Activated B cell treated with CpG ODN at 0.5 μM for 24 hours (primary cell): ENCODE measurements around the gene U2AF1L4. TPM values are rescaled to one million over a fixed set of nuclear protein-coding genes. Genes with fewer than 3 reads are reported as not detected.

Source experiments
- ATAC-seq: fragments of 200-7000 bp; cut with Tn5 transposase; one replicate; pipeline ENCODE4 v1.10.0; 2021; ENCODE audit warnings: low read depth, mild to moderate bottlenecking, moderate library complexity
- CTCF ChIA-PET: fragments of 350-600 bp; sonication (Branson Sonifier 250); formaldehyde crosslinking; loops from one replicate; lab custom pipeline; 2021; ENCODE audit warnings: antibody characterized with exemption; lab: Charles Lee
- POLR2A ChIA-PET: fragments of 350-600 bp; sonication (Branson Sonifier 250); formaldehyde crosslinking; loops from one replicate; lab custom pipeline; 2021; ENCODE audit warnings: antibody characterized with exemption; lab: Charles Lee
- DNase-seq: peaks from one replicate; pipeline ENCODE4 v3.0.0; 2022
- H3K27ac Mint-ChIP-seq: one replicate; pipeline ENCODE4 v1.8.0; 2020; ENCODE audit warnings: mixed read lengths
- H3K27me3 Mint-ChIP-seq: one replicate; pipeline ENCODE4 v1.8.0; 2021; ENCODE audit warnings: mixed read lengths
- H3K36me3 Mint-ChIP-seq: one replicate; pipeline ENCODE4 v1.8.0; 2021; ENCODE audit warnings: low read depth, mixed read lengths
- H3K4me1 Mint-ChIP-seq: one replicate; pipeline ENCODE4 v1.8.0; 2021; ENCODE audit warnings: mixed read lengths
- H3K4me3 Mint-ChIP-seq: one replicate; pipeline ENCODE4 v1.8.0; 2020; ENCODE audit warnings: mild to moderate bottlenecking, mixed read lengths
- H3K9me3 Mint-ChIP-seq: one replicate; pipeline ENCODE4 v1.8.0; 2020; ENCODE audit warnings: mixed read lengths
- intact Hi-C: fragments of 100-400 bp; cut with micrococcal nuclease; formaldehyde crosslinking; loops from one replicate; pipeline ENCODE4 v1.15.1; 2024
- total RNA-seq: library from RNA; stranded (reverse); gene quantifications from 2 replicates; pipeline ENCODE4 v1.2.3, GENCODE V29; 2022
- TF ChIP-seq, protein P1 (sequence below): fragments of 200-600 bp; IDR thresholded peaks from one replicate; pipeline ENCODE4 v1.8.0; 2022; ENCODE audit warnings: antibody characterized with exemption, mild to moderate bottlenecking

U2AF1L4 gene
- total RNA-seq, 1 donor from 2014 or later, result 46.1 TPM

DNA sequence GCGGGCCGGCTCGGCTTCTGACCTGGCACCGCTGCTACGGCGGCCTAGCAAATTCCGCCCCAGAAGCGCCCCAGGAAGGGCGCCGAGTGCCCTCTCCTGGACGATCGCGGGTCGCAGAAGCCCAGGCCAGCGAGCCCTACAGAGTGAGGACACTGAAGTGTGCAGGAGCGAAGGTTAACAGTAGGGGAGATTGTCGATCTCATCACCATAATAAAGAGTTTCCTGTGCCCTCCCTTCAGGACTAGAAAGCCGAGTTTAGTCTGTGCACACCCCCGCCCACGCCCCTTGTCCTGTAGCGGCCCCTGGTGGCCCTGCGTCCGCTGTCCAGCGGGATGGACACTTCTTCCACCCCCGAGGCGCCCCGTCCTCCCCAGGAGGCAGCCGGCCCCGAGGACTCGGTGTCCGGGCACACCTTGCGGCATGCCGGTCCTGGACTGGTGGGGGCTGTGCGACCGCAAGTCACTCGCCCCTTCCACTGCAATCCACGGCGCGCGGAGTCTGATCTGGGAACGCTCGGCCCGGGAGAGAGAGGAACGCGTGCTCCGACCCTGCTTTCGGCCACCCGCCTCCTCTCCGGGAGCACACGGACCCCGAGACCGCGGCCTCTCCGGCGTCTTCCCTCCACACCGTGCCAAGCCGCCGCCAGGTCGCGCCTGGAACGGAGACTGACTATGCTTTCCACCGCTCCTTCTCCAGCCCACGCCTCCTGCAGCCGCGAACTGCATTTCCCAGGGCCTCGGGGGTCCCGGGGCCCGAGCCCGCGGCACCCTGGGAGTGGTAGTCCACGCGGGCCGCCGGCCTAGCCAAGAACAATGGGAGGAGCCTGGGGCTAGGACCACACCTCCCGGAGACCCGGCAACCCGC is 28.2 kb downstream of the U2AF1L4 start:
- Mint-ChIP-seq H3K27me3 (no peaks in the 10 kb centered on the region), H3K36me3 (peaks cover 24% of the 10 kb centered on the region), H3K27ac (peak overlapping the region; percentile 97), H3K4me1 (peaks cover 69% of the 10 kb centered on the region), H3K4me3 (peak overlapping the region; percentile 93), H3K9me3 (no peaks in the 10 kb centered on the region)
- ATAC-seq (peak; percentile 79), DNase-seq (peak; percentile 75)
- intact Hi-C loops, result loop anchor here (1.0 to 10.0 kb wide), 14 partner anchors 15 to 392 kb away; partner anchors contain the start of genes CD22, COX6B1, HCST and LIN37
- ChIA-PET POLR2A (interaction anchor here (1.5 to 7.2 kb wide), 7 partner anchors 11 to 69 kb away, joined by 5 to 238 read pairs (median 22); partner anchors contain the start of genes COX6B1, IGFLR1, LIN37 and PSENEN), CTCF (interaction anchor here (0.9 to 1.7 kb wide), 3 partner anchors 21 to 24 kb away, joined by 3 to 6 read pairs (median 5); no protein-coding TSS in a partner anchor)
- TF ChIP-seq, protein P1, sequence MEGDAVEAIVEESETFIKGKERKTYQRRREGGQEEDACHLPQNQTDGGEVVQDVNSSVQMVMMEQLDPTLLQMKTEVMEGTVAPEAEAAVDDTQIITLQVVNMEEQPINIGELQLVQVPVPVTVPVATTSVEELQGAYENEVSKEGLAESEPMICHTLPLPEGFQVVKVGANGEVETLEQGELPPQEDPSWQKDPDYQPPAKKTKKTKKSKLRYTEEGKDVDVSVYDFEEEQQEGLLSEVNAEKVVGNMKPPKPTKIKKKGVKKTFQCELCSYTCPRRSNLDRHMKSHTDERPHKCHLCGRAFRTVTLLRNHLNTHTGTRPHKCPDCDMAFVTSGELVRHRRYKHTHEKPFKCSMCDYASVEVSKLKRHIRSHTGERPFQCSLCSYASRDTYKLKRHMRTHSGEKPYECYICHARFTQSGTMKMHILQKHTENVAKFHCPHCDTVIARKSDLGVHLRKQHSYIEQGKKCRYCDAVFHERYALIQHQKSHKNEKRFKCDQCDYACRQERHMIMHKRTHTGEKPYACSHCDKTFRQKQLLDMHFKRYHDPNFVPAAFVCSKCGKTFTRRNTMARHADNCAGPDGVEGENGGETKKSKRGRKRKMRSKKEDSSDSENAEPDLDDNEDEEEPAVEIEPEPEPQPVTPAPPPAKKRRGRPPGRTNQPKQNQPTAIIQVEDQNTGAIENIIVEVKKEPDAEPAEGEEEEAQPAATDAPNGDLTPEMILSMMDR, result no peak

DNA sequence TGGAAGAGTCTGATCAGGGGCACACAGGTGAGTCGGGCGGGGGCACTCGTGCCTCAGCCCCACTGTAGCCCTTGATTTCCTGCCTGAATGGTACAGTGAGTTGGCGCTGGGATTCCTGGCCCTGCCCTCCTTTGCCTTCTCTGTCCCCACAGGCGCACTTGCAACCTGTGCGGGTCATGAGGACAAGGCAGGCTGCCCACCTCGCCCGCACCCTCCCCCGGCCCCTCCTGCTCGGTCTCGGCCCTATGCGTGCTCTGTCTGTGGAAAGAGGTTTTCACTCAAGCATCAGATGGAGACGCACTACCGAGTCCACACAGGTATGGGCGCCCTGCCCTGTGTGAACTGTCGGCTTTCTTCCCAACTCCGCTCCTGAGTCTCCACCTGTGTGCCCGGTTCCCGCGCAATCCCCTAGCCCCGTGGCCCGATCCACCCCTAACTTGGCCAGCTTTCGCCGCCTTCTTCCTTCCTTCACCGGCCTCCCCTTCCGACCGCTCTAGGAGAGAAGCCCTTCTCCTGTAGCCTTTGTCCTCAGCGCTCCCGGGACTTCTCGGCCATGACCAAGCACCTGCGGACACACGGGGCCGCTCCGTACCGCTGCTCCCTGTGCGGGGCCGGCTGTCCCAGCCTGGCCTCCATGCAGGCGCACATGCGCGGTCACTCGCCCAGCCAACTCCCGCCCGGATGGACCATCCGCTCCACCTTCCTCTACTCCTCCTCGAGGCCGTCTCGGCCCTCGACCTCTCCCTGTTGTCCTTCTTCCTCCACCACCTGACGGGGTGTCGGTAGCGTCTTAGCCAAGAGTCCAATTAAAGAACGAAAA is 29.0 kb downstream of the U2AF1L4 start:
- no peak for ATAC-seq
- peak; percentile 28 for DNase-seq
- no peaks in the 10 kb centered on the region for H3K9me3 Mint-ChIP-seq
- peaks cover 17% of the 10 kb centered on the region for H3K36me3 Mint-ChIP-seq
- no peaks in the 10 kb centered on the region for H3K27me3 Mint-ChIP-seq
- peak overlapping the region; percentile 93 for H3K4me3 Mint-ChIP-seq
- TF ChIP-seq, protein P1, result no peak
- POLR2A ChIA-PET, result interaction anchor here (1.7 to 7.2 kb wide), 4 partner anchors 17 to 68 kb away, joined by 5 to 238 read pairs (median 42); partner anchors contain the start of genes COX6B1, IGFLR1, PSENEN and U2AF1L4
- intact Hi-C loops, result loop anchor here (2.0 to 10.0 kb wide), 3 partner anchors 29 to 391 kb away; partner anchors contain the start of genes CD22, HCST, PSENEN and U2AF1L4
- peak overlapping the region; percentile 97 for H3K27ac Mint-ChIP-seq
- CTCF ChIA-PET, result interaction anchor here (0.8 to 5.7 kb wide), 3 partner anchors 14 to 23 kb away, joined by 3 to 57 read pairs (median 6); no protein-coding TSS in a partner anchor
- peaks cover 72% of the 10 kb centered on the region for H3K4me1 Mint-ChIP-seq

DNA sequence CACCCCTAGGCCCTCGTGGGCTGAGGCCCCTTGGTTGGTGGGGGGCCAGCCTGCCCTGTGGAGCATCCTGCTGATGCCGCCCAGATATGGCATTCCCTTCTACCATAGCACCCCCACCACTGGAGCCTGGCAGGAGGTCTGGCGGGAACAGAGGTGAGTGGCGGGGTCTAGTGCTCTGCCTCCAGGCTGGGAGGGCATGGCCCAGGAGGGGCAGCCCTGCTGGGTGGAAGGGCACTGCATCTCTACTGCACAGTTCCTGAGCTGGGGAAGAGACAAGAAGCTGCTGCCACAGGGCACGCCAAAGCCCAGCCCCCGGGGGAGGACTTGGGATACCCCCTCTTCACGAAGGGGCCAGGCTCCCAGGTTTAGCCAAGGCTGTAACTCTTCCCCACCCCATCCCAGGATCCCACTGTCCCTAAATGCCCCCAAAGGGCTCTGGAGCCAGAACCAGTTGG is 29.8 kb downstream of the U2AF1L4 start:
- Mint-ChIP-seq H3K27ac (peak overlapping the region; percentile 97), H3K36me3 (peaks cover 13% of the 10 kb centered on the region), H3K4me3 (peak overlapping the region; percentile 93), H3K9me3 (no peaks in the 10 kb centered on the region), H3K4me1 (peaks cover 79% of the 10 kb centered on the region), H3K27me3 (no peaks in the 10 kb centered on the region)
- DNase-seq (no peak), ATAC-seq (no peak)
- TF ChIP-seq, protein P1, result no peak
- intact Hi-C loops, result loop anchor here (10.0 kb wide), 1 partner anchor 391 kb away; the partner anchor contains the start of gene CD22
- ChIA-PET CTCF (interaction anchor here (1.4 to 5.7 kb wide), 4 partner anchors 13 to 23 kb away, joined by 5 to 57 read pairs (median 6); no protein-coding TSS in a partner anchor), POLR2A (interaction anchor here (1.7 to 7.2 kb wide), 4 partner anchors 16 to 67 kb away, joined by 5 to 238 read pairs (median 42); partner anchors contain the start of genes COX6B1, IGFLR1, PSENEN and U2AF1L4)

DNA sequence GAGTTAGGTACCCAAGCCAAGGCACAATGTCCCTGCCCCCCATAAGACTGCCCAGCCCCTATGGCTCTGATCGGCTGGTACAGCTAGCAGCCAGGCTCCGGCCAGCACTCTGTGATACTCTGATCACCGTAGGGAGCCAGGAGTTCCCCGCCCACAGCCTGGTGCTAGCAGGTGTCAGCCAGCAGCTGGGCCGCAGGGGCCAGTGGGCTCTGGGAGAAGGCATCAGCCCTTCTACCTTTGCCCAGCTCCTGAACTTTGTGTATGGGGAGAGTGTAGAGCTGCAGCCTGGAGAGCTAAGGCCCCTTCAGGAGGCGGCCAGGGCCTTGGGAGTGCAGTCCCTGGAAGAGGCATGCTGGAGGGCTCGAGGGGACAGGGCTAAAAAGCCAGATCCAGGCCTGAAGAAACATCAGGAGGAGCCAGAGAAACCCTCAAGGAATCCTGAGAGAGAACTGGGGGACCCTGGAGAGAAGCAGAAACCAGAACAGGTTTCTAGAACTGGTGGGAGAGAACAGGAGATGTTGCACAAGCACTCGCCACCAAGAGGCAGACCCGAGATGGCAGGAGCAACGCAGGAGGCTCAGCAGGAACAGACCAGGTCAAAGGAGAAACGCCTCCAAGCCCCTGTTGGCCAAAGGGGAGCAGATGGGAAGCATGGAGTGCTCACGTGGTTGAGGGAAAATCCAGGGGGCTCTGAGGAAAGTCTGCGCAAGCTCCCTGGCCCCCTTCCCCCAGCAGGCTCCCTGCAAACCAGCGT is 30.4 kb downstream of the U2AF1L4 start:
- no peak for ATAC-seq
- H3K4me1 Mint-ChIP-seq, result peaks cover 80% of the 10 kb centered on the region
- peak overlapping the region; percentile 97 for H3K27ac Mint-ChIP-seq
- H3K4me3 Mint-ChIP-seq, result peak overlapping the region; percentile 93
- CTCF ChIA-PET, result interaction anchor here (1.4 to 5.7 kb wide), 3 partner anchors 13 to 22 kb away, joined by 5 to 57 read pairs (median 6); no protein-coding TSS in a partner anchor
- TF ChIP-seq, protein P1, result no peak
- H3K27me3 Mint-ChIP-seq, result no peaks in the 10 kb centered on the region
- intact Hi-C loops, result loop anchor here (5.0 to 10.0 kb wide), 2 partner anchors 367 to 390 kb away; partner anchors contain the start of genes CD22 and FFAR1
- POLR2A ChIA-PET, result interaction anchor here (0.6 to 7.2 kb wide), 6 partner anchors 16 to 107 kb away, joined by 5 to 238 read pairs (median 18); partner anchors contain the start of genes COX6B1, IGFLR1, PSENEN and U2AF1L4
- H3K9me3 Mint-ChIP-seq, result no peaks in the 10 kb centered on the region
- no peak for DNase-seq
- H3K36me3 Mint-ChIP-seq, result peaks cover 11% of the 10 kb centered on the region
